Measurements from ENCODE around the gene FITM2.

Gene FITM2

DNA sequence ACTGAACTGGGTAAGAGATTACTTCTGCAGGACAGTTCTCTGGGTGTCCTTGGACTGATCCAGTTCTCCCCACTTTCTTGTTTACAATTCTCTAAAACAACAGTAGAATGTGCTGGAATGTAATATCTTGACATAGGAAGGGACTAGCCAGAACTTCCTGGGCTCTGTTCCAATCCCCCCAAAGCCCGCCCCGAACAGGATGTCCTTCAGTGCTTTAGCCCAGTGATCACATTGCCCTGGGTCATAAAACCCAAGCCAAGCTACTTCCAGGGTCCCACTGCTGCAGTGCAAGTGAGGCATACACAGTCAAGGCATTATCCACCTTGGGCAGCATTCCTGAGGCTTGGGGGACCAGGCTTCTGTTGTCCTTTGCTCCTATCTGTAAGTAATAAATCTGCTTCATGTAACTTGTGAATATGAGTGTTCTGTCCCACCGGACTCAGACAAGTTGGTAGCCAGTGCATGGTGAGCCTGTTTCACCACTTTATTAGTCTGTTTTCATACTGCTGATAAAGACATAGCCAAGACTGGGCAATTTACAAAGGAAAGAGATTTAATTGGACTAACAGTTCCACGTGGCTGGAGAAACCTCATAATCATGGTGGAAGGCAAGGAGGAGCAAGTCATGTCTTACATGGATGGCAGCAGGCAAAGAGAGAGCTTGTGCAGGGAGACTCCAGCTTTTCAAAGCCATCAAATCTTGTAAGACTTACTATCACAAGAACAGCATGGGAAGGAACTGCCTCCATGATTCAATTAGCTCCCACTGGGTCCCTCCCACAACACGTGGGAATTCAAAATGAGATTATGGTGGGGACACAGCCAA is 23.5 kb downstream of the FITM2 start:
- DNase-seq (ENCODE audit: insufficient read length, low spot score) (no peak), FAIRE-seq (peak; percentile 64)

GRCh38 chr20:44284032-44284431 is 27.0 kb downstream of the FITM2 start:
- FAIRE-seq = no peak
- DNase-seq (ENCODE audit: insufficient read length, low spot score) = no peak

DNA sequence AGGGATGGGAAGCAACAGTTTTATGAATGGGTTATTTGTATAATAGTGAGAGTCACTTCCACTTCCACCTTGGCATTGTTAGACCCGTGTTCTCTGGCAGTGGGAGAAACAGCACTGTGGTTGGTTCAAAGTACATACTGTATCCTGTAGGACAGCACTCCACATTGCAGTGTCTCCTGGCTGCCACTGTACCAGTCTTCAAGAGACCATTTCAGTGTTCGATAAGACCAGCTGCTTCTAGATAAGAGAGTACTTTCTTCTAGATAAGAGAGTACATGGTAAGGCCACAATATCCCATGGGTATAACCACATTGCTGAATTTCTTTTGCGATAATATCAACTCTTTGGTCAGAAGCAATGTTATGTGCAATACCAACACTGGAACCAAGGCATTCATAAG is 28.8 kb downstream of the FITM2 start:
- no peak for FAIRE-seq

DNA sequence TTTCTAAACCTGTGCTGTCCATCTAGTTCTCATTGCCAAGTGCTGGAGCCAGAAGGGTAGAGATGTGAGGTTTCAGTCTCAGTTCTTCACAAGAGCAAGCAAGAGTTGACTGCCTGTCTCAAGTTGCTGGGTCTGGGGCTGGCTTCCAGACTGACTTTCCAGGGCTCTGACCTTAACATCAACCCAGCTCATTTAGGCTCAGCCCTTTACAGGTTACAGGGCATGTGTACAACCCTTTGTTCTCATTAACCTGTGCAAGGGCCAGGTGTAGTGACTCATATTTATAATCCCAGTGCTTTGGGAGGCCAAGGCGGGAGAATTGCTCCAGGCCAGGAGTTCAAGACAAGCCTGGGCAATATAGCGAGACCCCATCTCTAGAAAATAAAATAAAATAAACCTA is 30.6 kb downstream of the FITM2 start:
- FAIRE-seq (no peak), DNase-seq (ENCODE audit: insufficient read length, low spot score) (no peak)

More for the DNA sequence above, 28.8 kb downstream of the FITM2 start:
- DNase-seq (ENCODE audit: insufficient read length, low spot score) = no peak

DNA sequence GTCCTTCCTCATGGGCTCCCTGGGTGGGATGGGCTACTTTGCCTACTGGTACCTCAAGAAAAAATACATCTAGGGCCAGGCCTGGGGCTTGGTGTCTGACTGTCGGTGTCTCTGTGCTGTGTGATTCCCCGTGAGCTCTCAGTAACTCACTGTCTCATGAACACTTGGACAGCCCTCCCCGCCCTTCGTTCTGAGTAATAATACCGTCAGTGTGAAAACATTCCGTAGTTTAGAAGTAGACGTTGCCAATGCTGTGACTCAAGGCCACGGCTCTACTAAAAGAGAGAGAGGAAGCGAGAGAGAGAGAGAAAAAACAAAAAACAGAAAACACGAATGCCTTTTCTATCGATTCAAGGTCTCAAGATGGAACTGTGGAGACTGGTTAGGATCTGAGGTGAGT is 31.8 kb downstream of the FITM2 start:
- FAIRE-seq = peak; percentile 91
- DNase-seq (ENCODE audit: insufficient read length, low spot score) = peak; percentile 88

DNA sequence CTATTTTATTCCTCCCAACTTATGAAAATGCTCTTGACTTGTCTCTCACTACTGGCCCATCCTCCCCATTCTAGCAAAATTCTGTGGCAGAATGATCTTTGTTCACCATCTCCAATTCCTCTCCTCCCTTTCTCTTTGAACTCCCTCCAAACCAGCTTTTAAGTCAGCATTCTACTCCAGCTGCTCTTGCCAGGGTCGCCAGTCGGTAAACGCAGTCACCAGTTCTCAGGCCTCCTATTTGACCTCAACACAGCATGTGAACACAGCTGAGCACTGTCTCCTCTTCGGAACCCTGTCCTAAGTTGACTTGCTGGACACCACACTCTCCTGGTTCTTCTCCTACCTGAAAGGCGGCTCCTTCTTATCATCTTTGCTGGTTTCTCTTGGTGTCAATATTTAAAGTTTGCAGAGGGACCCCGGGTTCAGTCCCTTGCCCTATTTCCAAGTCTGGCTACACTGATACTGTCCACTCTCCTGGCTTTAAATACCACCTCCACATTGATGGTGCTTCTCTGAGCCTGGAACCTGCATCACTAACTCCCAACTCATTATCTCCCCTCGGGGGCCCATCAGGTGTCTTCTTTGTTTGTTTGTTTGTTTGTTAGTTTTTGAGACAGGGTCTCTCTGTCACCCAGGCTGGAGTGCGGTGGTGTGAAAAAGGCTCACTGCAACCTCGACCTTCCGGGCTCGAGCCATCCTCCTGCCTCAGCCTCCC is 36.5 kb downstream of the FITM2 start:
- FAIRE-seq (no peak), DNase-seq (ENCODE audit: insufficient read length, low spot score) (no peak)

- peak; percentile 91 for FAIRE-seq
- no peak for DNase-seq (ENCODE audit: insufficient read length, low spot score)
Measured at GRCh38 chr20:44273231-44274215, 37.5 kb downstream of the FITM2 start.

- DNase-seq (ENCODE audit: insufficient read length, low spot score) (no peak), FAIRE-seq (peak; percentile 59)
Measured at GRCh38 chr20:44271915-44272663, 38.9 kb downstream of the FITM2 start.

DNA sequence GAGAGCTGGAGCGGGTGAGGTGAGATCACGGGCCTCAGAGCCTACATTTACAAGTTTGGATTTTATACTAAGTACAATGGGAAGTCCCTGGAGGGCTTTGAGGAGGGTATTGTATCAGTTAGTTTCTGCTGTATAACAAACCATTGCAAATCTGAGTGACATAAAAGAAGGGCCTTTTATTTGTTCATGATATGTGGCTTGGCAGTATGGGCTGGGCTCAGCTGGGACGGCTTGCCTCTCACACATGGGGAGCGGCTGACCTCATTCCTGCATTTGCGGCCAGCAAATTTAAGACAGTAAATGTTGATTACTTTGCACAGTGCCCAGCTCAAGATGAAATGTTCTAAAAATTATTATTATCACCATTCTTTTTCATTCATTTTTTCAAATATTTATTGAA is 42.2 kb downstream of the FITM2 start:
- no peak for DNase-seq (ENCODE audit: insufficient read length, low spot score)
- no peak for FAIRE-seq

DNA sequence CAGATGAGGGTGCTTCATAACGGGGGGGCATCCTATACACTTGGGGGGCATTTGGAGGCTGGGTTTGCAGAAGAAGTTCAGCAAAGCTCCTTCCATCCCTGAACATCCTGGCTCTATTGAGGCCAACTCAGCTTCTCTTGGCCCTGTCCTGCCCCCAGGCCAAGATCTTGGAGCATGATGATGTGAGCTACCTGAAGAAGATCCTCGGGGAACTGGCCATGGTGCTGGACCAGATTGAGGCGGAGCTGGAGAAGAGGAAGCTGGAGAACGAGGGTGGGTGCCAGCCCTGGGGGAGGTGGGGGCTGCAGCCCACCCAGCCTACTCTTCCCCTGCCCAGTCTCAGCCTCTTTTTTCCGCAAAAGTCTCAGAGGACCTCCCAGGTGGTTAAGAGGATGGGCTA is 46.7 kb downstream of the FITM2 start:
- DNase-seq (ENCODE audit: insufficient read length, low spot score) = no peak
- FAIRE-seq = peak; percentile 78

- DNase-seq (ENCODE audit: insufficient read length, low spot score) = no peak
- no peak for FAIRE-seq
Measured at GRCh38 chr20:44258226-44258890, 52.6 kb downstream of the FITM2 start.

DNA sequence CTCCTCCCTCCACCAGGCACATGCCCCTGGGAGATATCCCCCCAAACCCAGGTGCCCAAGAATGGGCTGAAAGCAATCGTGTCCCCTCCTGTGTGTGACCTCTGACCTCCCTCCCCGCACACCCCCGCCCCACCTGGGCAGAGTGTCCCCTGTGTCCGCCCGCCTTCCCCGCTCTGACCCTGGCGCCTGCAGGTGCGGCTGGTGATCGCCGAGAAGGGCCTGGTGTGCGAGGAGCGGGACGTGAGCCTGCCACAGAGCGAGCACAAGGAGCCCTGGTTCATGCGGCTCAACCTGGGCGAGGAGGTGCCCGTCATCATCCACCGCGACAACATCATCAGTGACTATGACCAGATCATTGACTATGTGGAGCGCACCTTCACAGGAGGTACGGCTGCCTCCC is 54.0 kb downstream of the FITM2 start:
- FAIRE-seq (peak; percentile 57), DNase-seq (ENCODE audit: insufficient read length, low spot score) (no peak)

- FAIRE-seq (no peak), DNase-seq (ENCODE audit: insufficient read length, low spot score) (no peak)
Measured at GRCh38 chr20:44255942-44256341, 55.1 kb downstream of the FITM2 start.

- FAIRE-seq (peak; percentile 92), DNase-seq (ENCODE audit: insufficient read length, low spot score) (no peak)
Measured at GRCh38 chr20:44254073-44254472, 56.9 kb downstream of the FITM2 start.

- FAIRE-seq = peak; percentile 91
Measured at GRCh38 chr20:44253528-44253927, 57.5 kb downstream of the FITM2 start.

More at GRCh38 chr20:44253528-44253927, 57.5 kb downstream of the FITM2 start:
- DNase-seq (ENCODE audit: insufficient read length, low spot score) = no peak
